ENCODE results near the gene B3GAT2. TPM values are rescaled to one million over a fixed set of nuclear protein-coding genes. Genes with fewer than 3 reads are reported as not detected.

Gene B3GAT2
- total RNA-seq, 5 donors from 2014 or later (not counting 1 experiment from before 2014, with no cell fraction given) = not detected

DNA sequence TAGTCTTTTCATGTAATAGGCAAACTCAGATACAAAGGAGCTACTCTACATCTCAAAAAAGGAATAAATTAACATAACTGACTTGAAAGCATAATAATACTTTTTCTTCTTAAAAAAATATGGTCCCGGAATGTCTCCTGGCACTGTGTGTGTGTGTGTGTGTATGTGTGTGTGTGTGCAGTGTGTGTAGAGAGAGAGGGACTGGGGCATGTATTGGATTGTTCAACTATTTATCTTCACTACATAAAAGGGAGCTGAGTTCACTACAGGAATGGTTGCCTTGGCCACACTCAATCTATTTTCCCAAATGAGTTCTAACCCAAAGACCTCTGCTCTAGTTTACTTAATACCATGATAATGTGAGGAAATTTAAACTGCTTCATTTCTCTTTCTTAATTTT, 51.1 kb downstream of the B3GAT2 start:
- WGBS (ENCODE audit: insufficient coverage) = no CpG with 5 or more reads among the region's 1 CpG
- H3K4me3 Mint-ChIP-seq = no peak overlapping the region
- Histone ChIP-seq H3K4me1 (ENCODE audit: control insufficient read depth in 1 of 2, extremely low read depth in 1 of 2, insufficient read depth in 2 of 2, low read length in 2 of 2) (no peaks in the 10 kb centered on the region), H3K27ac (ENCODE audit: low read length) (no peak overlapping the region), H3K36me3 (ENCODE audit: control insufficient read depth in 2 of 2, extremely low read depth in 1 of 2, insufficient read depth in 1 of 2, low read length in 1 of 2) (no peaks in the 10 kb centered on the region), H3K27me3 (replicated peaks in 1 of 2; ENCODE audit: control insufficient read depth in 2 of 2, extremely low read depth in 1 of 2, insufficient read depth in 2 of 2, low read length in 1 of 2) (no peaks in the 10 kb centered on the region), H3K4me3 (ENCODE audit: control insufficient read depth in 1 of 2, extremely low read depth in 1 of 2, low read length in 1 of 2) (no peak overlapping the region), H3K9me3 (no peaks in the 10 kb centered on the region)
- DNase-seq (no peak), ATAC-seq (replicated peaks in 1 of 4) (no peak)
- peaks cover 3 to 19% of the 10 kb centered on the region in 2 donors for H3K27me3 Mint-ChIP-seq
- no peaks in the 10 kb centered on the region for H3K9me3 Mint-ChIP-seq
- H3K36me3 Mint-ChIP-seq = no peaks in the 10 kb centered on the region
- ChIA-PET CTCF (interaction anchor here in 1 of 2 donors (1.1 kb wide), 1 partner anchor 19 kb away, joined by 3 read pairs; no protein-coding TSS in a partner anchor), POLR2A (no interaction called here)
- H3K27ac Mint-ChIP-seq = no peak overlapping the region
- H3K4me1 Mint-ChIP-seq = no peaks in the 10 kb centered on the region

DNA sequence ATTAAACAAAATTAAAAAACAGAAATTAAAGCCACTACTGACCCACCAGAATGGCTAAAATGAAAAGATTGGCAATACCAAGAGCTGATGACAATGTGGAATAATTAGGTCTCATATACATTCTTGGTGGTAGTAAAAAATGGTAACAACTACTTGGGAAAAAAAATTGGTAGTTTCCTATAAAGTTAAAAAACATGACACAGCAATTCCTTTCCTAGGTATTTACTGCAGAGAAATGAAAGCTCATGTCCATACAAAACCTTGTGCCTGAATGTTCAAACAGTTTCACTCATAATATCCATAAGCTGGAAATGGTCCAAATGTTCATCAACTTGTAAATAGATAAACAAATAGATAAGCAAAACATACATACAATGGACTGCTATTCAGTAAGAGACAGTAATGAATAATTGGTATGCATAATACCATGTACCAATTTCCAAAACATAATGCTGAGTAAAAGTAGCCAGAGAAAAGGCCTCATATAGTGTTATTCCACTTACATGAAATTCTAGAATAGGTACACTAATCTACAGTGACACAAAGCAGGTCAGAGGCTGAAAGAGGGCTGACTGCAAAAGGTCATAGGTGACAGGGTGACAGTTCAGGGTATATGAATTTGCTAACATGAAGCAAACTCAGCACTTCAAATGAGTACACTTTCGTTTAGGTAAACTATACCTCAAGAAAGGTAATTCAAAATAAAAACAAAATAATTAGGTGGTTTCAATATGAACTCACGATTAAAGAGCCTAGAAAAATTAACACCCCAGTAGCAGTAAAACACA, 53.0 kb downstream of the B3GAT2 start:
- Histone ChIP-seq H3K4me3 (ENCODE audit: control insufficient read depth in 1 of 2, extremely low read depth in 1 of 2, low read length in 1 of 2) (no peak overlapping the region), H3K27me3 (replicated peaks in 1 of 2; ENCODE audit: control insufficient read depth in 2 of 2, extremely low read depth in 1 of 2, insufficient read depth in 2 of 2, low read length in 1 of 2) (peaks cover 0 to 2% of the 10 kb centered on the region in 2 experiments), H3K9me3 (no peaks in the 10 kb centered on the region), H3K27ac (ENCODE audit: low read length) (no peak overlapping the region), H3K36me3 (ENCODE audit: control insufficient read depth in 2 of 2, extremely low read depth in 1 of 2, insufficient read depth in 1 of 2, low read length in 1 of 2) (no peaks in the 10 kb centered on the region), H3K4me1 (ENCODE audit: control insufficient read depth in 1 of 2, extremely low read depth in 1 of 2, insufficient read depth in 2 of 2, low read length in 2 of 2) (no peaks in the 10 kb centered on the region)
- Mint-ChIP-seq H3K27me3 (peaks cover 4 to 27% of the 10 kb centered on the region in 2 donors), H3K4me3 (no peak overlapping the region), H3K36me3 (no peaks in the 10 kb centered on the region), H3K9me3 (no peaks in the 10 kb centered on the region), H3K4me1 (no peaks in the 10 kb centered on the region), H3K27ac (no peak overlapping the region)
- CTCF ChIA-PET = no interaction called here
- POLR2A ChIA-PET = no interaction called here
- DNase-seq (no peak), ATAC-seq (replicated peaks in 1 of 4) (no peak)
- no CpG with 5 or more reads among the region's 2 CpGs for WGBS (ENCODE audit: insufficient coverage)

GRCh38 chr6:70901324-70901723, 55.5 kb downstream of the B3GAT2 start:
- 100% methylated on average over 1 of the region's 3 CpGs for WGBS (ENCODE audit: insufficient coverage)
- no peaks in the 10 kb centered on the region for H3K36me3 Mint-ChIP-seq
- H3K27me3 Mint-ChIP-seq = peaks cover 12 to 33% of the 10 kb centered on the region in 2 donors
- ATAC-seq (replicated peaks in 1 of 4) = no peak
- DNase-seq = no peak
- Histone ChIP-seq H3K27me3 (replicated peaks in 1 of 2; ENCODE audit: control insufficient read depth in 2 of 2, extremely low read depth in 1 of 2, insufficient read depth in 2 of 2, low read length in 1 of 2) (peaks cover 0 to 2% of the 10 kb centered on the region in 2 experiments), H3K4me3 (ENCODE audit: control insufficient read depth in 1 of 2, extremely low read depth in 1 of 2, low read length in 1 of 2) (no peak overlapping the region), H3K9me3 (no peaks in the 10 kb centered on the region), H3K27ac (ENCODE audit: low read length) (no peak overlapping the region), H3K36me3 (ENCODE audit: control insufficient read depth in 2 of 2, extremely low read depth in 1 of 2, insufficient read depth in 1 of 2, low read length in 1 of 2) (no peaks in the 10 kb centered on the region), H3K4me1 (ENCODE audit: control insufficient read depth in 1 of 2, extremely low read depth in 1 of 2, insufficient read depth in 2 of 2, low read length in 2 of 2) (no peaks in the 10 kb centered on the region)
- no peak overlapping the region for H3K27ac Mint-ChIP-seq
- no peaks in the 10 kb centered on the region for H3K9me3 Mint-ChIP-seq
- ChIA-PET POLR2A (no interaction called here), CTCF (interaction anchor here in 1 of 2 donors (0.6 kb wide), 1 partner anchor 10 kb away, joined by 3 read pairs; no protein-coding TSS in a partner anchor)
- no peaks in the 10 kb centered on the region for H3K4me1 Mint-ChIP-seq
- H3K4me3 Mint-ChIP-seq = no peak overlapping the region

DNA sequence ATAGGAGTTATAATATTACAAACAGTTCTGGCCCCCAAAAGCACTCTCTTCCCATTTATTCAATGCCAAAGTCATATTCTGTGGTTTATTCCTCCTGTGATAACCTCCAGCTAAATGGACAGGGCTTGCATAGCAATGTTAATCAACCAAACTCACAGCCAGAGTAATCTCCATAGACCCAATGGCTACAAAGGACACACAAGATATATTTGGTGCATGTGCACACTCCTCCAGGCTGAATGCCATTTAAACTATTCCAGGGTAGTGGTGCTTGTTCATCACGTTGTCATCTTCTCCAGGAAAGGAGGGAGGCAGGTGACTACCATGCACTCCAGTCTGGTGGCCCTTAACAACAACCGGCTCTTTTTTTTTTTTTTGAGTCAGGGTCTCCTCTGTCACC, 56.8 kb downstream of the B3GAT2 start:
- no peaks in the 10 kb centered on the region for H3K9me3 ChIP-seq
- Mint-ChIP-seq H3K4me1 (no peaks in the 10 kb centered on the region), H3K36me3 (no peaks in the 10 kb centered on the region), H3K9me3 (no peaks in the 10 kb centered on the region), H3K27me3 (peaks cover 12 to 39% of the 10 kb centered on the region in 2 donors), H3K4me3 (no peak overlapping the region), H3K27ac (no peak overlapping the region)
- ATAC-seq (replicated peaks in 1 of 4) = no peak
- H3K4me3 ChIP-seq (ENCODE audit: control insufficient read depth in 1 of 2, extremely low read depth in 1 of 2, low read length in 1 of 2) = no peak overlapping the region
- H3K36me3 ChIP-seq (ENCODE audit: control insufficient read depth in 2 of 2, extremely low read depth in 1 of 2, insufficient read depth in 1 of 2, low read length in 1 of 2) = no peaks in the 10 kb centered on the region
- WGBS (ENCODE audit: insufficient coverage) = no CpG with 5 or more reads among the region's 2 CpGs
- ChIA-PET CTCF (interaction anchor here in 1 of 2 donors (0.6 kb wide), 1 partner anchor 82 kb away, joined by 3 read pairs; no protein-coding TSS in a partner anchor), POLR2A (no interaction called here)
- no peak for DNase-seq
- H3K4me1 ChIP-seq (ENCODE audit: control insufficient read depth in 1 of 2, extremely low read depth in 1 of 2, insufficient read depth in 2 of 2, low read length in 2 of 2) = no peaks in the 10 kb centered on the region
- peaks cover 0 to 2% of the 10 kb centered on the region in 2 experiments for H3K27me3 ChIP-seq (replicated peaks in 1 of 2; ENCODE audit: control insufficient read depth in 2 of 2, extremely low read depth in 1 of 2, insufficient read depth in 2 of 2, low read length in 1 of 2)
- H3K27ac ChIP-seq (ENCODE audit: low read length) = no peak overlapping the region

DNA sequence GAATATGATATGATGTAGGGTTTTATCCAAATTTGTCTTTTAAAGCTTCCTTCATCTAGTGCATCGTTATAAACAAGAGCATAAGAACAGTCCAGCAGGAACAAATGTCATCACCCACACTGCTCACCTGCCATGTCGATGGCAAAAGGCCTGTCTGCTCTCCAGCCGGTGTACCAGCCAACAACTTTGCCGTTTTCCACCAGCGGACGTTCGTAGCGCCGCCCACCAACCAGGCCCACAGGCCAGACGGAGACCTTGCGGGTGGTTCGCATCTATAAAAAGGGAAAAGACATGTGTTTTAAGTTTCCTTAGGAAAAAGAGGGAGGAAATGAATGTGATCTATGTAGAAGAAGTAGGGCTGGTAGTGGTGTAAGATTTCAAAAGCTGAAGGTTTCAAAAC, 62.9 kb downstream of the B3GAT2 start:
- H3K36me3 Mint-ChIP-seq = no peaks in the 10 kb centered on the region
- CTCF ChIA-PET = no interaction called here
- no peak for DNase-seq

GRCh38 chr6:70889270-70889669, 67.6 kb downstream of the B3GAT2 start:
- Histone ChIP-seq H3K9me3 (no peaks in the 10 kb centered on the region), H3K4me3 (ENCODE audit: control insufficient read depth in 1 of 2, extremely low read depth in 1 of 2, low read length in 1 of 2) (no peak overlapping the region), H3K27ac (ENCODE audit: low read length) (no peak overlapping the region), H3K4me1 (ENCODE audit: control insufficient read depth in 1 of 2, extremely low read depth in 1 of 2, insufficient read depth in 2 of 2, low read length in 2 of 2) (peaks cover 0 to 1% of the 10 kb centered on the region in 2 experiments), H3K27me3 (replicated peaks in 1 of 2; ENCODE audit: control insufficient read depth in 2 of 2, extremely low read depth in 1 of 2, insufficient read depth in 2 of 2, low read length in 1 of 2) (peaks cover 0 to 11% of the 10 kb centered on the region in 2 experiments), H3K36me3 (ENCODE audit: control insufficient read depth in 2 of 2, extremely low read depth in 1 of 2, insufficient read depth in 1 of 2, low read length in 1 of 2) (no peaks in the 10 kb centered on the region)
- ChIA-PET CTCF (no interaction called here), POLR2A (no interaction called here)
- ATAC-seq (replicated peaks in 1 of 4) (no peak), DNase-seq (no peak)
- Mint-ChIP-seq H3K4me1 (no peaks in the 10 kb centered on the region), H3K27ac (no peak overlapping the region), H3K27me3 (peaks cover 4 to 11% of the 10 kb centered on the region in 2 donors), H3K36me3 (no peaks in the 10 kb centered on the region), H3K9me3 (no peaks in the 10 kb centered on the region), H3K4me3 (no peak overlapping the region)
- 73% methylated on average over 7 of the region's 7 CpGs for WGBS (ENCODE audit: insufficient coverage)

More for the DNA sequence above, 62.9 kb downstream of the B3GAT2 start:
- 83% methylated on average over 10 of the region's 12 CpGs for WGBS (ENCODE audit: insufficient coverage)
- H3K9me3 ChIP-seq = no peaks in the 10 kb centered on the region
- no peak overlapping the region for H3K27ac ChIP-seq (ENCODE audit: low read length)
- no peaks in the 10 kb centered on the region for H3K36me3 ChIP-seq (ENCODE audit: control insufficient read depth in 2 of 2, extremely low read depth in 1 of 2, insufficient read depth in 1 of 2, low read length in 1 of 2)
- H3K4me1 Mint-ChIP-seq = no peaks in the 10 kb centered on the region
- H3K27me3 ChIP-seq (replicated peaks in 1 of 2; ENCODE audit: control insufficient read depth in 2 of 2, extremely low read depth in 1 of 2, insufficient read depth in 2 of 2, low read length in 1 of 2) = peaks cover 0 to 7% of the 10 kb centered on the region in 2 experiments
- no peak overlapping the region for H3K27ac Mint-ChIP-seq
- no peaks in the 10 kb centered on the region for H3K4me1 ChIP-seq (ENCODE audit: control insufficient read depth in 1 of 2, extremely low read depth in 1 of 2, insufficient read depth in 2 of 2, low read length in 2 of 2)
- POLR2A ChIA-PET = no interaction called here
- ATAC-seq (replicated peaks in 1 of 4) = no peak
- no peak overlapping the region for H3K4me3 Mint-ChIP-seq
- peaks cover 13 to 14% of the 10 kb centered on the region in 2 donors for H3K27me3 Mint-ChIP-seq
- no peaks in the 10 kb centered on the region for H3K9me3 Mint-ChIP-seq
- no peak overlapping the region for H3K4me3 ChIP-seq (ENCODE audit: control insufficient read depth in 1 of 2, extremely low read depth in 1 of 2, low read length in 1 of 2)

Measured in T-cell (primary cell).